Effector memory CD4-positive, alpha-beta T cell (primary cell): ENCODE results near the gene GET3.

Experiments
- DNase-seq, 3 donors: peaks; one replicate each; pipeline ENCODE4 v3.0.0-alpha.2; 2020
- H3K27ac ChIP-seq: 2 replicates; pipeline ENCODE4 v1.7.0; 2013; ENCODE audit warnings: mild to moderate bottlenecking, low read length, moderate library complexity; ENCODE audit not compliant: insufficient read depth, poor library complexity, severe bottlenecking
- H3K27me3 ChIP-seq: replicated peaks from 2 replicates; pipeline ENCODE4 v1.7.0; 2013; ENCODE audit warnings: mild to moderate bottlenecking, low read length; ENCODE audit not compliant: insufficient read depth, control insufficient read depth, poor library complexity, severe bottlenecking
- H3K36me3 ChIP-seq: 2 replicates; pipeline ENCODE4 v1.7.0; 2013; ENCODE audit warnings: mild to moderate bottlenecking, low read length, moderate library complexity; ENCODE audit not compliant: control insufficient read depth, insufficient read depth
- H3K4me1 ChIP-seq: 2 replicates; pipeline ENCODE4 v1.7.0; 2013; ENCODE audit warnings: low read length, mild to moderate bottlenecking; ENCODE audit not compliant: control insufficient read depth, insufficient read depth, poor library complexity, severe bottlenecking
- H3K4me3 ChIP-seq: 2 replicates; pipeline ENCODE4 v1.7.0; 2013; ENCODE audit warnings: low read length, low read depth, mild to moderate bottlenecking; ENCODE audit not compliant: insufficient read depth, poor library complexity, severe bottlenecking
- H3K9me3 ChIP-seq: 2 replicates; pipeline ENCODE4 v1.7.0; 2013; ENCODE audit warnings: mild to moderate bottlenecking, low read length, moderate library complexity; ENCODE audit not compliant: control insufficient read depth

Gene GET3

GRCh38 chr19:12784871-12785430 lies 47.7 kb downstream of the GET3 start:
- Histone ChIP-seq H3K36me3 (no peaks in the 10 kb centered on the region), H3K4me1 (peaks cover 62% of the 10 kb centered on the region), H3K4me3 (no peak overlapping the region), H3K27me3 (no peaks in the 10 kb centered on the region), H3K9me3 (no peaks in the 10 kb centered on the region), H3K27ac (peak overlapping the region; percentile 97)
- peak; percentile 40 to 48 (median 43) for DNase-seq

GRCh38 chr19:12785431-12786031 lies 48.2 kb downstream of the GET3 start:
- no peak overlapping the region for H3K4me3 ChIP-seq
- H3K27me3 ChIP-seq, result no peaks in the 10 kb centered on the region
- H3K4me1 ChIP-seq, result peaks cover 65% of the 10 kb centered on the region
- DNase-seq, result no peak
- no peaks in the 10 kb centered on the region for H3K36me3 ChIP-seq
- no peaks in the 10 kb centered on the region for H3K9me3 ChIP-seq
- H3K27ac ChIP-seq, result peak overlapping the region; percentile 97

- no peaks in the 10 kb centered on the region for H3K9me3 ChIP-seq
- peaks cover 71% of the 10 kb centered on the region for H3K4me1 ChIP-seq
- H3K36me3 ChIP-seq, result no peaks in the 10 kb centered on the region
- peak overlapping the region; percentile 97 for H3K27ac ChIP-seq
- DNase-seq, result no peak
- no peaks in the 10 kb centered on the region for H3K27me3 ChIP-seq
- H3K4me3 ChIP-seq, result no peak overlapping the region
Measured at GRCh38 chr19:12786141-12786870, 49.0 kb downstream of the GET3 start.

GRCh38 chr19:12786952-12787351 lies 49.7 kb downstream of the GET3 start:
- Histone ChIP-seq H3K4me1 (peaks cover 65% of the 10 kb centered on the region), H3K36me3 (peaks cover 6% of the 10 kb centered on the region), H3K27me3 (no peaks in the 10 kb centered on the region), H3K9me3 (no peaks in the 10 kb centered on the region), H3K27ac (peak overlapping the region; percentile 97), H3K4me3 (no peak overlapping the region)
- no peak for DNase-seq

- no peaks in the 10 kb centered on the region for H3K27me3 ChIP-seq
- H3K27ac ChIP-seq, result peak overlapping the region; percentile 27
- H3K36me3 ChIP-seq, result peaks cover 10% of the 10 kb centered on the region
- H3K4me1 ChIP-seq, result peaks cover 63% of the 10 kb centered on the region
- no peak for DNase-seq
- H3K9me3 ChIP-seq, result no peaks in the 10 kb centered on the region
- H3K4me3 ChIP-seq, result no peak overlapping the region
Measured at GRCh38 chr19:12787458-12787857, 50.2 kb downstream of the GET3 start.

- H3K36me3 ChIP-seq, result peaks cover 16% of the 10 kb centered on the region
- H3K27me3 ChIP-seq, result no peaks in the 10 kb centered on the region
- DNase-seq, result no peak
- peak overlapping the region; percentile 99 for H3K27ac ChIP-seq
- H3K4me1 ChIP-seq, result peaks cover 57% of the 10 kb centered on the region
- no peaks in the 10 kb centered on the region for H3K9me3 ChIP-seq
- no peak overlapping the region for H3K4me3 ChIP-seq
Measured at GRCh38 chr19:12788042-12788681, 50.9 kb downstream of the GET3 start.

- H3K4me3 ChIP-seq, result no peak overlapping the region
- no peaks in the 10 kb centered on the region for H3K27me3 ChIP-seq
- peaks cover 16% of the 10 kb centered on the region for H3K36me3 ChIP-seq
- peaks cover 52% of the 10 kb centered on the region for H3K4me1 ChIP-seq
- DNase-seq, result peak; percentile 50 to 56 (median 51)
- H3K27ac ChIP-seq, result peak overlapping the region; percentile 99
- no peaks in the 10 kb centered on the region for H3K9me3 ChIP-seq
Measured at GRCh38 chr19:12788682-12789097, 51.4 kb downstream of the GET3 start.

- H3K27ac ChIP-seq, result peak overlapping the region; percentile 99
Measured at GRCh38 chr19:12789098-12789903, 52.0 kb downstream of the GET3 start.

GRCh38 chr19:12789904-12790619 lies 52.8 kb downstream of the GET3 start:
- Histone ChIP-seq H3K4me3 (peak overlapping the region; percentile 100), H3K9me3 (no peaks in the 10 kb centered on the region), H3K36me3 (peaks cover 16% of the 10 kb centered on the region), H3K27me3 (no peaks in the 10 kb centered on the region), H3K4me1 (peaks cover 51% of the 10 kb centered on the region), H3K27ac (peak overlapping the region; percentile 99)
- peak; percentile 89 to 92 (median 91) for DNase-seq

More at GRCh38 chr19:12789098-12789903, 52.0 kb downstream of the GET3 start:
- H3K9me3 ChIP-seq, result no peaks in the 10 kb centered on the region
- H3K27me3 ChIP-seq, result no peaks in the 10 kb centered on the region
- peaks cover 50% of the 10 kb centered on the region for H3K4me1 ChIP-seq
- peaks cover 16% of the 10 kb centered on the region for H3K36me3 ChIP-seq
- peak overlapping the region; percentile 100 for H3K4me3 ChIP-seq
- no peak for DNase-seq
